ENCODE measurements around the gene DHX58.

DNA sequence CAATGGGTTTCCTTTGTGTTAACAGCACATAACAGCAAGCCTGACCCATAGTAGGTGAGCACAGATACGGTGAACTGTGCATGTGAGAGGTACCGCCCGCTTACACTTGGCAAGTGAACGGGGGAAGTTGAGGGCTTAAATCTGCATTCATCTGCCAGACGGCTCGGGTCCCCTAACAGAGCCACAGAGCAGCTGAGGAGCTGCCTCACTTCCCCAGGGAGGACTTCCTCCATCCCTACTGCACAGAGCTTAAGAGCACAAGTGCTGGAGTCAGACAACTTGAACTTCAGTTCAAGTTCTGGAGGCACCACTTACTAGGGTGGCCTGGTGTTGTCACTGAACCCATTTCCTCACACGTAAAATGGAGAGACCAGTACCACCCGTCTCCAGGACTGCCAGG, 28.9 kb upstream of the DHX58 start:
- TF ChIP-seq, protein P1, sequence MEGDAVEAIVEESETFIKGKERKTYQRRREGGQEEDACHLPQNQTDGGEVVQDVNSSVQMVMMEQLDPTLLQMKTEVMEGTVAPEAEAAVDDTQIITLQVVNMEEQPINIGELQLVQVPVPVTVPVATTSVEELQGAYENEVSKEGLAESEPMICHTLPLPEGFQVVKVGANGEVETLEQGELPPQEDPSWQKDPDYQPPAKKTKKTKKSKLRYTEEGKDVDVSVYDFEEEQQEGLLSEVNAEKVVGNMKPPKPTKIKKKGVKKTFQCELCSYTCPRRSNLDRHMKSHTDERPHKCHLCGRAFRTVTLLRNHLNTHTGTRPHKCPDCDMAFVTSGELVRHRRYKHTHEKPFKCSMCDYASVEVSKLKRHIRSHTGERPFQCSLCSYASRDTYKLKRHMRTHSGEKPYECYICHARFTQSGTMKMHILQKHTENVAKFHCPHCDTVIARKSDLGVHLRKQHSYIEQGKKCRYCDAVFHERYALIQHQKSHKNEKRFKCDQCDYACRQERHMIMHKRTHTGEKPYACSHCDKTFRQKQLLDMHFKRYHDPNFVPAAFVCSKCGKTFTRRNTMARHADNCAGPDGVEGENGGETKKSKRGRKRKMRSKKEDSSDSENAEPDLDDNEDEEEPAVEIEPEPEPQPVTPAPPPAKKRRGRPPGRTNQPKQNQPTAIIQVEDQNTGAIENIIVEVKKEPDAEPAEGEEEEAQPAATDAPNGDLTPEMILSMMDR (IDR thresholded peaks at IDR 0.05) = no peak
- no peak for TF ChIP-seq POLR2A (IDR thresholded peaks at IDR 0.05)

Data from testis (tissue), 2 donors.